Transverse colon (tissue), 4 donors: Measurements from ENCODE around the gene ZMYM4.

Experiments used
- CTCF ChIP-seq, 5 experiments: fragments of 200-600 bp in 3 of 5; fragments of 450-650 bp in 2 of 5; sonication (generic) in 3 of 5; IDR thresholded peaks; 1 replicate in 2 of 5; 2 replicates in 3 of 5; pipeline ENCODE4 v1.5.1; 2016 to 2017; ENCODE audit warnings: antibody characterized with exemption in 5 of 5, inconsistent platforms in 3 of 5, mild to moderate bottlenecking in 2 of 5, moderate library complexity in 1 of 5
- POLR2AphosphoS5 ChIP-seq, 3 donors: sonication (generic); formaldehyde crosslinking; IDR thresholded peaks; one replicate each; pipeline ENCODE4 v1.6.1; 2016; ENCODE audit warnings: antibody characterized with exemption in 3 of 3

- no peak for TF ChIP-seq CTCF (IDR thresholded peaks at IDR 0.05)
- no peak for TF ChIP-seq POLR2AphosphoS5 (IDR thresholded peaks at IDR 0.05)
These were observed 125.9 kb downstream of the ZMYM4 start for GRCh38 chr1:35394386-35394785.
